ENCODE results near the gene TMEM223.
"Not testable (repeated sequence)": the region's sequence is repeated elsewhere in the genome, so short reads cannot be mapped to it uniquely, and the experiment has no call there.

The TMEM223 gene

GRCh38 chr11:62804310-62805075, 12.7 kb upstream of the TMEM223 start:
- no peak for DNase-seq (ENCODE audit: low read depth in 3 of 3, low spot score in 1 of 3)

GRCh38 chr11:62801071-62801470, 9.3 kb upstream of the TMEM223 start:
- no peak for DNase-seq (ENCODE audit: low read depth in 3 of 3, low spot score in 1 of 3)

GRCh38 chr11:62799486-62799885, 7.7 kb upstream of the TMEM223 start:
- no peak for DNase-seq (ENCODE audit: low read depth in 3 of 3, low spot score in 1 of 3)

- no peak for DNase-seq (ENCODE audit: low read depth in 3 of 3, low spot score in 1 of 3)
Measured at GRCh38 chr11:62796281-62796680, 4.5 kb upstream of the TMEM223 start.

DNA sequence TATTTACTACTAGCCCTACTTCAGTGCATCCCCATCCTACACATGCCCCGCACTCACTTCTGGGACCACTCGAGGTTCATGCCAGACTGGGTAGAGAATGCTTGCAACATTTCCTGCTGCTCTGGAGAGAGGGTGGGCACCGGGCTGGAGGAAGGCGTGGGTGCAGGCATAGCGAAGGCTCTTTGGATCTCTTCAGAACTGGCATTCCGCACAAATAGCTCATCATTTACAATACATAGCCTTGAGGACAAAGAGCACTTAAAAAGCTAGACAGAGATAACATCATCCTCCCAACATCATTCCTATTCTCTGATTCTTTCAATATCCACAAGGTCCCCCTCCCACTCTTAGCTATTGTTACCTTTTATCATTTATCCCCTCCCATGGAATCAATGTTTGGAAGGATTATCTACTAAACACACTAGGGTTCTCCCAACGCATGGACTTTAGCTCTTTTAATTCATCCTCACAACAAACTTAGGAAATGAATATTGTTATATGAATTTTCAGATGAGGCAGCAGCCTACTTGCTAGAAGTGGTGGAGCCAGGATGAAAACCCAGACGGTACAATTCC, 2.5 kb upstream of the TMEM223 start:
- DNase-seq (ENCODE audit: low read depth in 3 of 3, low spot score in 1 of 3) = no peak

- DNase-seq (ENCODE audit: low read depth in 3 of 3, low spot score in 1 of 3) = no peak
Measured at GRCh38 chr11:62792202-62792575, 383 bp upstream of the TMEM223 start.

- no peak for DNase-seq (ENCODE audit: low read depth in 3 of 3, low spot score in 1 of 3)
Measured at GRCh38 chr11:62789576-62789975, 2.2 kb downstream of the TMEM223 start.

DNA sequence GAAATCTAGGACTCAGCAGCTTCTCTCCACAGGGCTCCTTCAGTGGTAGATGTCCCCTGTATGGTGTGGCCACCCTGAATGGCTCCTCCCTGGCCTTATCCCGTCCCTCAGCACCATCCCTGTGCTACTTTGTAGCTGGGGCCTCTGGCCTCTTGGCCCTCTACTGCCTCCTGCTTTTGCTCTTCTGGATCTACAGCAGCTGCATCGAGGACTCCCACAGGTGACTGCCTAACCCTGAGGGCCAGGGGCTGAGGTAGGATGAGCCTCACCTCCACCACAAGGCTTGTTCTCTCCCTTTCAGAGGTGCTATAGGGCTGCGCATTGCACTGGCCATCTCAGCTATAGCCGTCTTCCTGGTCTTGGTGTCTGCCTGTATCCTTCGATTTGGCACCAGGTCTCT, 2.8 kb downstream of the TMEM223 start:
- DNase-seq (ENCODE audit: low read depth in 3 of 3, low spot score in 1 of 3) = no peak

- peak; percentile 91 to 94 (median 92) for DNase-seq (ENCODE audit: low read depth in 3 of 3, low spot score in 1 of 3)
Measured at GRCh38 chr11:62787005-62787759, 4.6 kb downstream of the TMEM223 start, which contains the start of gene TMEM179B. TSS of gene TMEM179B (plus strand) at chr11:62787402. CDS start at chr11:62787432, 30 bp downstream.

GRCh38 chr11:62786318-62787004, 5.3 kb downstream of the TMEM223 start:
- DNase-seq (ENCODE audit: low read depth in 3 of 3, low spot score in 1 of 3) = peak; percentile 59 to 72 (median 64)

DNA sequence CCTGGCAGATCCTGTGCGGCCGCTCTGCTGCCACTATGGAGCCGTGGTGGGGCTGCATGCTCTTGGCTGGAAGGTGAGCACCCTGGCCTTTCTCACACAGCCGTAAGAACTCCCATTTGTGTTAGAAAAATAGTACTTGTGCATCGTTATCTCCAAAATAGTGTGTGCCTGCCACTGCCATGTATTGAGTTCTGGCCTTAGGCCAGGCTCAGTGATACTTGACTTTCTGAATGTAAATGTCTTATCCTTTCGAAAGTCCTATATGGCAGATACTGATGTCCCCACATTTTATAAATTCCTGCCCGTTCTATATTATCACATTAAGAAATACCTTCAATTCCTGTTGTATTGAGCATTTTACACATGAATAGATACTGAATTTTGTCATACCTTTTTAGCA, 9.1 kb downstream of the TMEM223 start:
- DNase-seq (ENCODE audit: low read depth in 3 of 3, low spot score in 1 of 3) = no peak

- no peak for DNase-seq (ENCODE audit: low read depth in 3 of 3, low spot score in 1 of 3)
Measured at GRCh38 chr11:62778441-62778840, 13.4 kb downstream of the TMEM223 start.

- DNase-seq (ENCODE audit: low read depth in 3 of 3, low spot score in 1 of 3) = no peak
Measured at GRCh38 chr11:62777389-62777788, 14.4 kb downstream of the TMEM223 start.

- no peak for DNase-seq (ENCODE audit: low read depth in 3 of 3, low spot score in 1 of 3)
Measured at GRCh38 chr11:62775646-62776045, 16.2 kb downstream of the TMEM223 start.

DNA sequence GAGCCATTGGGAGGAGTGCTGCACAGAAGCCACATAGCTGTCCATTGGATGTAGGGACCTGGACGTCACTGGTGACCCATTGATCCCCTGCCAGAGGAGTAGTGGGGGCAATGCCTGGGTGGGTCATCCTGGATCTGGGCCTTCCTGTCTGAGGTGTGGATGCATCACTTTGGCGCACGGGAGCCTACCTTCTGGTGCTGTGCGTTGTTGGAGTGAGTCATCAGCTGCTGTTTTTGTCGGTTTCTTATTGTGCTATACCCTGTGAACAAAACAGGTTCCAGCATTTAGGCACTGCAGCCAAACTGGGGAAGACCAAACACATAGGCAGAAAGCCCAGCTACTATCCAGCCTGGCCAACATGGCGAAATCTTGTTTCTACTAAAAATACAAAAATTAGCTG, 17.4 kb downstream of the TMEM223 start:
- DNase-seq (ENCODE audit: low read depth in 3 of 3, low spot score in 1 of 3) = no peak

DNA sequence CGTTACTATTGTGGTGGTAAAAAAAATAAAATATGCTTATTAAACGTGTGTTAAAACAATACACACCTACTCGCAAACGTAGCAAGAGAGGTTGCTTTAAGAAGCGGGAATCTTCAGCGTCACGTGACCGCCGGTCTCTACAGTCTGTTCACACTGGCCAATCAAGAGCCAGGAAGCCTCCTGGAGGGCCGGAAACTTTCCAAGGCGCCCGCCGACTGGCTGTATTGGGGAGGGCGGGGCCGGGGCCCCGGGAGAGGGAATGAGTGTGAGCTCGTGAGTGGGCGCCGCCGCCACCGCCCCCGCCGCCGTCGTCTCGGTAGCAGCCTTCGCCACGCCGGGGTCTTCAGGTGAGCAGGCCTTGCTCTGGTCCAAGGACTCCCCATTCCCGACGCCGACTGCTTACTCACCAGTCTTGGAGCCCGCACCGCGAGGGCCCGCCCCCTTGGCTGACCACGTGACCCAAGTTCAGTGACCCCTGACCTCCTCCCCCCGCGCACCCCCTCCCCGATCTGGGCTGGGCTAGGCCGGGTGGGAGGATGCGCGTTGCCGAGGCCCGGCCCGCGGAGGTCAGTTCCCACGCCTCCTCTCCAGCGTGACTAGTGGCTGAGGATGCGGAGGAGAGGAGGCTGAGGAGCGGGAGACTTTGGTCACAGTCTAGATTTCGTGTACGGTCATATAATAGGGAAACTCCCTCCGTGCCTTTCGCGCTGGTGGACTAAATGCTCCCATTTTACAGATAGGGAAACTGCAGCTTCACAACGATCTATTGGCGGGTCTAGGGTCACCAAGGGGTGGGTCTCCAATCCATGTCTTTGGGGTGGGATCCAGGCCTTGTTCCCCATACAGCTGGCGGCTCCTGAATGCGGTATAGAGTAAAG, 20.4 kb downstream of the TMEM223 start, which contains the start of gene TAF6L:
TAF6L (plus strand) TSS at position 253 of the 878 bp plus-strand sequence. CDS start 4,388 bp downstream, outside the sequence.
- DNase-seq (ENCODE audit: low read depth in 3 of 3, low spot score in 1 of 3) = peak; percentile 74 to 89 (median 78)

DNA sequence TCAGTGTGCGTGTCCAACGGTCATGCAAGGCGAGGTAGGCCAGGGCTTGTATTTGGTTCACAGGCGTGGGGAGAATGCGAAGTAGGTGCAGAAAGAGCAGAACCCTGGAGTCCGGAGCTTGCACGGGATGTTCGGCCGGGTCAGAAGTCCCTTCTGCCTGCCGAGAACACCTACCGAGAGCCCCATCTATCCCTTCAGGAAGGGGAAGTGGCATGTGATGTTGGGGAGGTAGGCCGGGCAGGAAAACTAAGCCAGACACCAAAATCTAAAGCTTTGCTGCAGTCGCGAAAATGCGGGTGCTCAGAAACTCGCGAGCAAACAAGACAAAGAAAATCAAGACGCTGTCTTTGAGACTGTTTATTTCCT, 21.0 kb downstream of the TMEM223 start:
- no peak for DNase-seq (ENCODE audit: low read depth in 3 of 3, low spot score in 1 of 3)

DNA sequence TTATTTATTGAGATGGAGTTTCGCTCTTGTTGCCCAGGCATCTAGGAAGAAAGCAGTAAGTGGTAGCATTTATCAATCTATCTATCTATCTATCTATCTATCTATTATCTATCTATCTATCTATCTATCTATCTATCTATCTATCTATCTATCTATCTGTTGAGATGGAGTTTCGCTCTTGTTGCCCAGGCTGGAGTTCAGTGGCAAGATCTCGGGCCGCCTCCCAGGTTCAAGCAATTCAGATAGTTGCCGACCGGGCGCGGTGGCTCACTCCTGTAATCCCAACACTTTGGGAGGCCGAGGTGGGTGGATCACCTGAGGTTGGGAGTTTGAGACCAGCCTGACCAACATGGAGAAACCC, 31.0 kb downstream of the TMEM223 start:
- DNase-seq (ENCODE audit: low read depth in 3 of 3, low spot score in 1 of 3) = not testable (repeated sequence)

- DNase-seq (ENCODE audit: low read depth in 3 of 3, low spot score in 1 of 3) = no peak
Measured at GRCh38 chr11:62757846-62758788, 33.7 kb downstream of the TMEM223 start.

Measured in stimulated activated CD4-positive, alpha-beta T cell treated with anti-CD3 and anti-CD28 coated beads, TNF-alpha, amount 100 ng/mL, for 1 hour (primary cell).